ENCODE data around the gene RBM17. TPM values are rescaled to one million over a fixed set of nuclear protein-coding genes. Genes with fewer than 3 reads are reported as not detected.

RBM17 gene
- total and polyA plus RNA-seq, 10 of the 15 experiments (the other 5 are each of a cell fraction or from before 2014, with no cell fraction given), result 28.4 to 181 (median 83.9) TPM

GRCh38 chr10:6047847-6048246 lies 41.0 kb upstream of the RBM17 start:
- Histone ChIP-seq H2AFZ (ENCODE audit: control insufficient read depth, low read depth, low read length) (no peak overlapping the region), H3K9me3 (replicated peaks; ENCODE audit: control insufficient read depth, insufficient read depth, low read length) (no peaks in the 10 kb centered on the region), H3K9ac (ENCODE audit: control insufficient read depth, insufficient read depth, low read length) (no peak overlapping the region), H3K79me2 (ENCODE audit: control insufficient read depth, insufficient read depth, low read length) (no peaks in the 10 kb centered on the region), H3K27me3 (replicated peaks in 1 of 2; ENCODE audit: control insufficient read depth in 2 of 2, insufficient read depth in 2 of 2, low read length in 1 of 2) (no peaks in the 10 kb centered on the region), H3K36me3 (ENCODE audit: control insufficient read depth in 2 of 2, insufficient read depth in 2 of 2, low read length in 1 of 2) (no peaks in the 10 kb centered on the region; a peak in 1 of 4 replicates), H3K4me1 (ENCODE audit: control insufficient read depth, insufficient read depth, low read length) (peaks cover 56% of the 10 kb centered on the region), H3K4me2 (ENCODE audit: control insufficient read depth, insufficient read depth) (no peak overlapping the region), H3K27ac (ENCODE audit: control insufficient read depth, insufficient read depth) (no peak overlapping the region), H4K20me1 (ENCODE audit: control insufficient read depth, insufficient read depth) (no peaks in the 10 kb centered on the region), H3K4me3 (no peak overlapping the region)
- ChIA-PET SMC1A (ENCODE audit: uncharacterized antibody, unreplicated experiment) (interaction anchor here (0.7 to 8.1 kb wide), 6 partner anchors 10 to 354 kb away, joined by 3 to 66 read pairs (median 11); no protein-coding TSS in a partner anchor), POLR2A (no interaction called here), CTCF (interaction anchor here (0.8 to 10.2 kb wide), 4 partner anchors 10 to 425 kb away, joined by 3 to 101 read pairs (median 54); no protein-coding TSS in a partner anchor), RAD21 (ENCODE audit: unreplicated experiment) (interaction anchor here (0.7 to 1.7 kb wide), 3 partner anchors 31 to 39 kb away, joined by 3 read pairs; no protein-coding TSS in a partner anchor)
- WGBS (ENCODE audit: insufficient coverage, insufficient replicate concordance, low lambda C conversion rate, missing lambda C conversion rate), result 68% methylated on average over 7 of the region's 7 CpGs
- no peak for FAIRE-seq
- in situ Hi-C loops (cut with MboI) (no loop called here), intact Hi-C loops (cut with micrococcal nuclease; ENCODE audit: unreplicated experiment) (no loop called here)
- no peak for DNase-seq (ENCODE audit: low read depth, low spot score)
- TF ChIP-seq CHD1 (IDR thresholded peaks at IDR 0.05; ENCODE audit: low read depth, low read length) (no peak), TAF1 (IDR thresholded peaks at IDR 0.05; ENCODE audit: borderline replicate concordance, low read depth, low read length) (no peak), MTA3 (IDR thresholded peaks at IDR 0.05; ENCODE audit: borderline replicate concordance, low read length) (no peak), NR2C2 (IDR thresholded peaks at IDR 0.05; ENCODE audit: borderline replicate concordance, control insufficient read depth, insufficient read length, low read depth) (no peak), SIN3A (IDR thresholded peaks at IDR 0.05; ENCODE audit: low read depth, low read length) (no peak), EGR1 (IDR thresholded peaks at IDR 0.05; ENCODE audit: borderline replicate concordance in 1 of 2, low read depth in 2 of 2, low read length in 2 of 2) (no peak), ETV6 (conservative IDR thresholded peaks at IDR 0.05 in 1 of 2, IDR thresholded peaks at IDR 0.05 in 1 of 2; ENCODE audit: borderline replicate concordance in 1 of 2, low read depth in 1 of 2) (no peak), BCL11A (IDR thresholded peaks at IDR 0.05; ENCODE audit: low read depth, low read length) (no peak), SUPT20H (IDR thresholded peaks at IDR 0.05; ENCODE audit: borderline replicate concordance, control insufficient read depth, low read depth, low read length) (no peak), POLR2A (IDR thresholded peaks at IDR 0.05; ENCODE audit: low read depth, low read length) (no peak), BRCA1 (IDR thresholded peaks at IDR 0.05; ENCODE audit: low read depth, low read length) (no peak), ZBTB4 (CRISPR knock-in tag; IDR thresholded peaks at IDR 0.05) (no peak), JUND (IDR thresholded peaks at IDR 0.05; ENCODE audit: low read depth, low read length) (no peak), PKNOX1 (IDR thresholded peaks at IDR 0.05) (no peak), PAX5 (IDR thresholded peaks at IDR 0.05; ENCODE audit: borderline replicate concordance, low read depth, low read length) (no peak), SIX5 (IDR thresholded peaks at IDR 0.05; ENCODE audit: low read depth, low read length, severe bottlenecking) (no peak), NR2C1 (IDR thresholded peaks at IDR 0.05) (no peak), MEF2B (IDR thresholded peaks at IDR 0.05; ENCODE audit: partially characterized antibody, poor library complexity, severe bottlenecking) (no peak)
- BruUV-seq (replicated peaks), result no TSS peak
- ATAC-seq, result no peak
